HG03342 (cell line): ENCODE measurements around the gene KIF22.
A peak's percentile ranks its signal among the peaks of the same experiment; 100 is the strongest.
"Not testable (repeated sequence)": the region's sequence is repeated elsewhere in the genome, so short reads cannot be mapped to it uniquely, and the experiment has no call there.

ENCODE experiments used
- ATAC-seq: cut with Tn5 transposase; IDR thresholded peaks from one replicate; pipeline ENCODE4 v1.9.1; 2021; ENCODE audit warnings: mild to moderate bottlenecking, moderate library complexity; ENCODE audit not compliant: unreplicated experiment

KIF22 gene

GRCh38 chr16:29793153-29793552 lies 2.6 kb downstream of the KIF22 start:
- not testable (repeated sequence) for ATAC-seq

- ATAC-seq: no peak
Observed at GRCh38 chr16:29794231-29794710, 3.7 kb downstream of the KIF22 start.

GRCh38 chr16:29802416-29802935 lies 11.9 kb downstream of the KIF22 start:
- ATAC-seq: no peak

DNA sequence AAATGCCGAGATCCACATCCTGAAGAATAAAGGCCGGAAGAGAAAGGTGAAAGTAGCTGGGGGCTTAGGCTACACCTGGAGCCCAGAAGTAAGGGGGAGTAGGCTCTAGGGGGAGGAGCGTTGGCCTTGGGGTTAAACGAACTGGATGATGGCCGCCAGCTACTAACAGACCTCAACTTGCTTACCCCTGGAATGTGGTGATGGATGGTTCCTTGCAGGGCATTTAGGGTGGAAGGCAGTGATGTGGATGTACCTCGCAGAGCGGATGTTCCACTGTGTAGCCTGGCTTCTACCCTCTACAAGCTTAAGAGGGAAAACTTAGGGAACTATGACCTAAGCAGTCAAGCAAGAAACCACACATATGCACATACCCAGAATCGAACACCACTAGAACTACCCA lies 13.5 kb downstream of the KIF22 start:
- no peak for ATAC-seq

GRCh38 chr16:29804455-29805231 lies 14.1 kb downstream of the KIF22 start:
- ATAC-seq: no peak

DNA sequence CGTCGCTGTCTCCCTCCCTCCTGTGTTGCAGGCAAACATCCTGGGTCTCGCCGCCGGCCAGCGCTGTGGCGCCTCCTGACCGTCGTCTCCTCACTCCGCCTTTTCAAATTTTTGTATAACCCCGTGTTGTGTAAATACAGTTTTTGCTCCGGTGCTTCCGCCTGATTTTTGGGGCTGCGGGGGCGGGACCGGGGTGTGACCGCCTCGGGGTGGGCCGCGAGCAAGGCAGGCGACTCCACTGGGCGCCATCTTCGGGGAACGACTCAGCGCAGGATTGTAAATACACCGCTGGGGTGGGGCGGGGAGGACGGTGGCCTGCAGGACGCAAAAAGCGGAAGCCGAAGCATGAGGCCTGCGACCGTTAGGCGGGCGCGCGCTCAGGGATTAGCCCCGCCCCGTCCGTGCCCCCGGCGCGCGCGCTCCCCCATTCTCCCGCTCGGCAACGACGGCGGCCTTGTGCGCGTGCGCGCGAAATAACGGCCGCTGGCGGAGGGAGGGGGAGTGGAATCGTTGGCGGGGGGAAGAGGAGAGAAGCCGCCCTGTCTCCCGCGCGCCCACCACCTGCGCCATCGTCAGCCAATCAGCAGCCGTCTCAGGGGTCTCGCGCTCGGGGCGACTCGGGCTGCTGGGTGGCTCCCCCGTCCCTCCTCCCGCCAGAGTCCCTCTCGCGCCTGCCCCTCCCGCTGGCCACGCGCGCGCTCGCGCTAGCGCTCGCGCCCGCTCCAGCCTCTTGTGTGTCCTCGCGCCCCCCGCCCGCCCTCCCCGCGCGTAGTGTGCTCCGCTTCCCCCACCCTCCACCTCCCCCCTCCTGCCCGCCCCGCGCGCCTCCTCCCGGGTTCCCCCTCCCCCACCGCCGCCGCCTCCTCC lies 14.9 kb downstream of the KIF22 start:
- peak; percentile 46 for ATAC-seq

DNA sequence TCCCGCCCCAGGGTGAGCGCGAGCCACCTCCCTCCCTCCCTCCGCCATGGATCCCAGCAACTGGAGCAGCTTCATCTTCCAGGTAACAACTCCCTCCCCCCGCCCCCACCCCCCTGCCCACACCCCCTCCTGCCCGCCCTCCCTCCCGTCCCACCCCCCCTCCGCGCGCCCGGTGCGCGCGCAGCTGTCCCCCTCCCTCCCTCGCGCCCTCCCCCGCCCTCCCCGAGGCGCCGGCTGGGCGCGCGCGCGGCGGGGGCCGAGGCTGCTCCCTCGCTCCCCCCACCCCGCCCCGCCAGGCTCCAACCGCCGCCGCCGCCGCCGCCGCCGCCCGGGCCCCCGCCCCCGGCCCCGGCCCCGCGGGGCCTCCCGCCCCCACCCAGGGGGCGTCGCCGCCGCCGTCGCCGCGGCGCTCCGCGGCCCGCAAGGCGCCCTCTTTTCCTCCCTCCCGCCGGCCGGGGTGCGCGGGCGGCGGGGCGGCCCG lies 15.6 kb downstream of the KIF22 start, which contains the start of gene MAZ:
MAZ (plus strand) TSS at position 431 of the 481 bp plus-strand sequence. CDS start 173 bp downstream, outside the sequence.
- no peak for ATAC-seq

DNA sequence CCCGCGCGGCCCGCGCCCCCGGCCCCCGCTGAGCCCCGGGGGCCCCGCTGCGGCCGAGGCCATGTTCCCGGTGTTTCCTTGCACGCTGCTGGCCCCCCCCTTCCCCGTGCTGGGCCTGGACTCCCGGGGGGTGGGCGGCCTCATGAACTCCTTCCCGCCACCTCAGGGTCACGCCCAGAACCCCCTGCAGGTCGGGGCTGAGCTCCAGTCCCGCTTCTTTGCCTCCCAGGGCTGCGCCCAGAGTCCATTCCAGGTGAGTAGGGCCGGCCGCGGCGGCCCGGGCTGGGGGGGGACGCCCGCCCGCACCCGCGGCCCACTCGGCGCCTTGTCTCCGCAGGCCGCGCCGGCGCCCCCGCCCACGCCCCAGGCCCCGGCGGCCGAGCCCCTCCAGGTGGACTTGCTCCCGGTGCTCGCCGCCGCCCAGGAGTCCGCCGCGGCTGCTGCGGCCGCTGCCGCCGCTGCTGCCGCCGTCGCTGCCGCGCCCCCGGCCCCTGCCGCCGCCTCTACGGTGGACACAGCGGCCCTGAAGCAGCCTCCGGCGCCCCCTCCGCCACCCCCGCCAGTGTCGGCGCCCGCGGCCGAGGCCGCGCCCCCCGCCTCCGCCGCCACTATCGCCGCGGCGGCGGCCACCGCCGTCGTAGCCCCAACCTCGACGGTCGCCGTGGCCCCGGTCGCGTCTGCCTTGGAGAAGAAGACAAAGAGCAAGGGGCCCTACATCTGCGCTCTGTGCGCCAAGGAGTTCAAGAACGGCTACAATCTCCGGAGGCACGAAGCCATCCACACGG lies 16.3 kb downstream of the KIF22 start:
- ATAC-seq: no peak

GRCh38 chr16:29807426-29808218 lies 17.1 kb downstream of the KIF22 start:
- no peak for ATAC-seq

- no peak for ATAC-seq
Observed at GRCh38 chr16:29808219-29808900, 17.8 kb downstream of the KIF22 start.

DNA sequence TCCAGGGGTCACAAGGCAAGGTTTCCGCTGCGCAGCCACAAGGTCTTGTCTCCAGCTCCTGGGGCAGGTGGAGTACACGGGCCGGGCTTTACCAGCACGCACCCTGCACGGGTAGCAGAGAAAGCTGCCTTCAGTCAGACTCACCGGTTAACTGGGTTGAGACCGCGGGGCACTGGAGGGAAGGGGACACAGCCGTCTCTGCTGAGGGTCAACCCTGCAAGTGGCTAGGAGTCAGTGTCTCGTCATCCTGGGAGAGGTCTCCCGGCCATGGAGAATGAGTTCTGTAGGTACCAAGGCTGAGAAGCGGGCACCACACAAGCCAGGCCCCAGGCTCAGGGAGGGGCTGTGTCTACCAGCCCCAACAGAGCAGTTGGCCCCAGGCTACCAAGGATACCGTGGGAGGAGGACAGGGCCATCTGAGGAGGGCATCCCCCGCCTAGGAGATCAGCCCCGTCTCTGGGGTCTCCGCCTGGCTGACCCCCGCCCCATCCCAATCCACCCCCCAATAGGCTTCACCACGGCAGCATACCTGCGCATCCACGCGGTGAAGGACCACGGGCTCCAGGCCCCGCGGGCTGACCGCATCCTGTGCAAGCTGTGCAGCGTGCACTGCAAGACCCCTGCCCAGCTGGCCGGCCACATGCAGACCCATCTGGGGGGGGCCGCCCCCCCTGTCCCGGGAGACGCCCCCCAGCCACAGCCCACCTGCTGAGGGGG lies 18.6 kb downstream of the KIF22 start:
- ATAC-seq: no peak

- ATAC-seq: no peak
Observed at GRCh38 chr16:29809850-29810698, 19.5 kb downstream of the KIF22 start.

DNA sequence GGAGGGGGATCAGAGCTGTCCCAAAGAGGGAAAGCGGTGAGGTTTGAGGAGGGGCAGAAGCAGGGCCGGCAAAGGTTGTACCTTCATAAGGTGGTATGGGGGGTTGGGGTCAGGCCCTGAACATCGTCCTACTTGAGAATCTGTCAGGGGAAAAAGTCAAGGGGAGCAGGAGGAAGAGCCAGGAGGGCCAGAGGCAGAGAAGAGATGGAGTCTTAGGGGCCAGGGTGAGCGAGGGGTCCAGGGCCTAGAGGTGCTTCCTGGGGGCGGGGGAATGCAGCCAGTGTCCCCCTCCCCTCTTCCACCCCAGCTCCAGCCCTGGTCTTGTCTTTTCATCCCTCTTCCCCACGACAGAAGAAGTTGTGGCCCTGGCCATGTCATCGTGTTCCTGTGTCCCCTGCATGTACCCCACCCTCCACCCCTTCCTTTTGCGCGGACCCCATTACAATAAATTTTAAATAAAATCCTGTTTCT lies 20.2 kb downstream of the KIF22 start:
- ATAC-seq: no peak

DNA sequence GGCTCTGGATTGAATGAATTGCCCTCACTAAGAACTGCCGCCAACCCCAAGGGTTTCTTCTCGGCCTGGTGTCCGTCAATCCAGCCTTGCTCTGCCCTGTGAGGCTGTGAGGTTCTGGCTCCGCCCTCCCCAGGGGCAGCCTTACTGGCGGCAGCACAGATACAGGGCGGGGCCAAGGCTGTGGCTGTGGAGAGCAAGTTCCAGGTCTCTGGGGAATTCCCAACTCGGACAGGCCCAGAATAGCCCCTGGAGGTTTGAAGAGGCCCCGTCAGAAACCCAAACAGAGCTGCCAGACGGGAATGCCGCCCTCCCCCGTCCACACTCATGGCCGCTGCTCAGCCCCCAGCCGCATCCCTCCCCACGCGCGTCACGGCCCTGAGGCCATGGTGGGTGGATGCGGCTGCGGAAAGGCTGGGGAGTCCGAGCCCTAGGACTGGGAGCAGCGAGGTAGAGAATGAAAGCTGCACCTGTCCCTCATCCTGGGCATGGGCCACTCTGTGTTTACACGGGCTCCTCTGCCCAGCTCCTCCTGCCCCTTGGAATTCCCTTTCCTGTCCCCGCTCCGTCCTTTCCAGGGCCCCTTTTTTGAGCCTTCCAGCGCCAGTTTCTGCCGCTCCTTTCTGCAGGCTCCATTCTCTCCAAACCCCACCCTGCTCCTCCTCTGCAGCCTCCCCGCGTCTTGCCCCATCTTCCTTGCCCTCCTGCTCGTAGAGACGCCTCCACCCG lies 20.8 kb downstream of the KIF22 start:
- peak; percentile 29 for ATAC-seq

DNA sequence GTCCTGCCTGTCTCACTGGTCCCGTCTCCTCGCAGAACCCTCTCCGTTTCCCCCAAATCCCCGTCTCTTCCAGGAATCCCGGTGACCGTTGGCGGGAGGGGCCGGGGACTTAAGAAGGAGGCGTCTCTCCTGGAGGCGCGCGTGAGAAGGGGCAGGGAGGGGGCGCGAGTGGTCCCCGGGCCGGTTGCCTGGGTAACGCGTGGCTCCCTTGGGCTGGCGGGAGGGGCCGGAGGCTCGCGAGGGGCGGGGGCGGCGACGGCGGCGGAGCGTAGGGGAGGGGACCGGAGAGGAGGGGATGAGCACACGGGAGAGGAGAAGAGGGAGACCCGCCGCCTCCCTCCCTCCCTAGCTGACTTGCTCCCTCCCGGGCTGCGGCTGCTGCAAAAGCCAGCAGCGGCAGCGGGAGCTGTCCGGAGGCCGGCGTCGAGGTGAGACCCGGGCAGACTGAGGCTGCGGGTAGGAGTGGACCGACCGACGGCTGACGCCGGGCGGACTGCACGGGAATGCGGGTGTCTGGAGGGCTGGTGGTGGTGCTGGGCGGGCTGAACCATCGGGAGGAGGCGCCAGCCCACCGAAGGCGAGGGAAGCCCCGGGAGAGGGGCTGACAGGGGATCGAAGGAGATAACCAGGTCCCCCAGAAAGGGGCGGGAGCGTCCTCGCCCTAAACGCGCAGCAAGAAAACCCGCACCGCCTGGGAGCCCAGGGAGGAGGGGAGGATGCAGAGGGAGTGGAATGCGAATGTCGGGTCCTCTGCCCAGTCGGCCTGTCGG lies 21.5 kb downstream of the KIF22 start, which contains the start of gene PRRT2:
PRRT2 (plus strand) TSS at position 298 of the 770 bp plus-strand sequence. CDS start 862 bp downstream, outside the sequence.
- no peak for ATAC-seq
